Stimulated activated effector memory CD8-positive, alpha-beta T cell treated with anti-CD3 and anti-CD28 coated beads, Interleukin-12 subunit alpha, Interleukin-12 subunit beta, amount 100 ng/mL, for 72 hours (primary cell): ENCODE measurements around the gene FAM180A.
A peak's percentile ranks its signal among the peaks of the same experiment; 100 is the strongest.

Experiments used
- ATAC-seq: fragments of 150-1000 bp; cut with Tn5 transposase; 2 replicates; pipeline ENCODE4 v1.10.0; 2021
- DNase-seq, 2 donors: peaks; one replicate each; pipeline ENCODE4 v3.0.0; 2021 to 2022; ENCODE audit warnings: low spot score in 2 of 2
- H3K27ac Mint-ChIP-seq: one replicate; pipeline ENCODE4 v1.8.0; 2022; ENCODE audit warnings: mild to moderate bottlenecking, mixed read lengths
- H3K36me3 Mint-ChIP-seq: one replicate; pipeline ENCODE4 v1.8.0; 2022; ENCODE audit warnings: mild to moderate bottlenecking, mixed read lengths
- H3K4me1 Mint-ChIP-seq: one replicate; pipeline ENCODE4 v1.8.0; 2022; ENCODE audit warnings: mixed read lengths
- H3K4me3 Mint-ChIP-seq: one replicate; pipeline ENCODE4 v1.8.0; 2022; ENCODE audit warnings: mild to moderate bottlenecking, mixed read lengths
- H3K9me3 Mint-ChIP-seq: one replicate; pipeline ENCODE4 v1.8.0; 2022; ENCODE audit warnings: mixed read lengths

FAM180A gene

GRCh38 chr7:135748770-135749169 lies at the start of gene FAM180A:
TSS of gene FAM180A (minus strand) at chr7:135748813. CDS start at chr7:135748580, 233 bp downstream.
- no peaks in the 10 kb centered on the region for H3K4me1 Mint-ChIP-seq
- no peak for DNase-seq
- no peak within 1 kb of the TSS for H3K27ac Mint-ChIP-seq
- H3K4me3 Mint-ChIP-seq = no peak within 1 kb of the TSS
- ATAC-seq = peak; percentile 6
- H3K36me3 Mint-ChIP-seq = no peaks in the 10 kb centered on the region
- no peaks in the 10 kb centered on the region for H3K9me3 Mint-ChIP-seq

DNA sequence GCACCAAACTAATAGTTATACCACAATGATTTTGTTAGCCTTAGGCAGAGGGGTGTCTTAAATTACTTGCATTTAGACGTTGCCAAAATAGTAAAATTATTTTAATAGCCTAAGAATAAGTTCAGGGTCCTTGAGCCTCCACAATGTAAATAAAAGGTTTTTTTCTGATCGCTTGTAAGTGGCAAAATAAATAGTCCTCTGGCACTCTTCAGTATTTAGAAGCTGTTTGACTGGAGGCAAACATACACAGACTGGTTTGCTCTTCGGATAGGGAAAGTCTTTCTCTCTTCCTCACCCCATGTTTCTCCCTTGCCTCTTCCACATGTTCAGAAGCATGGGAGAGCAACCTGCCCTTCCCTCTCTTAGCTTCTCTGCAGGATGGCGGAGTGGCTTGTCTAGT lies 49.5 kb upstream of the FAM180A start:
- Mint-ChIP-seq H3K4me1 (peaks cover 30% of the 10 kb centered on the region), H3K9me3 (no peaks in the 10 kb centered on the region), H3K4me3 (no peak overlapping the region), H3K27ac (no peak overlapping the region), H3K36me3 (no peaks in the 10 kb centered on the region)
- no peak for DNase-seq
- no peak for ATAC-seq

GRCh38 chr7:135795846-135796570 lies 47.4 kb upstream of the FAM180A start:
- H3K36me3 Mint-ChIP-seq = no peaks in the 10 kb centered on the region
- no peak overlapping the region for H3K4me3 Mint-ChIP-seq
- no peaks in the 10 kb centered on the region for H3K9me3 Mint-ChIP-seq
- no peak overlapping the region for H3K27ac Mint-ChIP-seq
- ATAC-seq (no peak), DNase-seq (no peak)
- H3K4me1 Mint-ChIP-seq = peaks cover 16% of the 10 kb centered on the region

GRCh38 chr7:135793841-135794240 lies 45.2 kb upstream of the FAM180A start:
- ATAC-seq (no peak), DNase-seq (no peak)
- Mint-ChIP-seq H3K4me1 (peaks cover 11% of the 10 kb centered on the region), H3K27ac (no peak overlapping the region), H3K36me3 (no peaks in the 10 kb centered on the region), H3K9me3 (no peaks in the 10 kb centered on the region), H3K4me3 (no peak overlapping the region)

- ATAC-seq = no peak
- H3K27ac Mint-ChIP-seq = no peak overlapping the region
- DNase-seq = no peak
- no peak overlapping the region for H3K4me3 Mint-ChIP-seq
- H3K4me1 Mint-ChIP-seq = peaks cover 11% of the 10 kb centered on the region
- no peaks in the 10 kb centered on the region for H3K36me3 Mint-ChIP-seq
- H3K9me3 Mint-ChIP-seq = no peaks in the 10 kb centered on the region
Observed at GRCh38 chr7:135792866-135793265, 44.3 kb upstream of the FAM180A start.

DNA sequence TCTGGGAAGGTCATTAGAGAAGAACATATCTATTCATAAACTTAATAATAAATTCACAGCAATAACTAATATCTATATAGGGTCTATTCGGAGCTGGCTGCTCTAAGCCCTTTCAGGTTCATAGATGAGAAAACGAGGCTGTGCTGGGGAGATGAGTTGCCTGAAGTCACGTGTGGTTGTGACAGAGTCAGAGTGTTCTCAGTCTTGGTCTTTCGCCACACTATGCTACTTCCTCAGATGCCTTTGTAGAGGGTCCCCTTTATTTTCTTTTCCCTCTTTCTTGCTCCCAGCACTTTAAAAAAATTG lies 43.7 kb upstream of the FAM180A start:
- no peaks in the 10 kb centered on the region for H3K36me3 Mint-ChIP-seq
- ATAC-seq (no peak), DNase-seq (no peak)
- no peak overlapping the region for H3K4me3 Mint-ChIP-seq
- H3K4me1 Mint-ChIP-seq = peaks cover 7% of the 10 kb centered on the region
- no peak overlapping the region for H3K27ac Mint-ChIP-seq
- H3K9me3 Mint-ChIP-seq = no peaks in the 10 kb centered on the region

DNA sequence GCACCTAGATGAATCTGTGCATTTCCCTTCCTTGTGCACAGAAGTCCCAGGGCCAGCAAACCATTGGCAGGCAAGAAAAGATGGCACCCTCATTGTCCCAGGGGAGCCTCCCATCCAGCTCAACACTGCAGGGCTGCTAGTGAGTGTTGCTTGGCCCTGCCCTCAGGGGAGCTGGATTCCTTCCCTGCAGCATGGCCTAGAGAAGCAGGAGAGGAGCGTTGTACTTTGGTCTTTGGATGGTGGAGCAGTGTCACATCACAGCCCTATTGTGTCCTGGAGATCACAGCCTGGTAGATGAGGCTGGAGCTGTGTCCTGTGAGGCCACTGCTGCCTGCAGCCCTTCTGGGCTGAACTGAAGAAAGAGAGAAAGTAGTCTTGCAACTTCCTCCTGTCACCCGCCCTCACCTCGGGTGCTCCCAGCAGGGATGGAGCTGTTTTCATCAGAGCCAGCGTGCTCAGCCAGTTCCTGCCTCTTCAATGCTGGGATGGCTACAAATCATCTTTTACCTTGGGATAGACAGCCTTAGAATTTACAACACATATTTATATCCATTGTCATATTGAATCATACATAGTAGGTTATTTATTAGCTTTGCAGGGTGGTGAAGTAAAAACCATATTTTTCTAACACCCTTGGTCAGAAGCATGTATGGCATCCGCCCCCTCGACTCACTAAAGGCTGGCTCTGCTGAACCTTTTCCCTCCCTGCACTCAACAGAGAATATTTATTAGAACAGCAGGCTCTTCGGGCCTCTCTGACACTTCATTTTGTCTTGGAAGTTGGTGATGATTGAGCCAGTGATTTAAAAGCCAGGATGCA lies 43.1 kb upstream of the FAM180A start:
- H3K4me3 Mint-ChIP-seq = no peak overlapping the region
- H3K9me3 Mint-ChIP-seq = no peaks in the 10 kb centered on the region
- H3K27ac Mint-ChIP-seq = no peak overlapping the region
- DNase-seq = no peak
- H3K4me1 Mint-ChIP-seq = peaks cover 1% of the 10 kb centered on the region
- no peak for ATAC-seq
- H3K36me3 Mint-ChIP-seq = no peaks in the 10 kb centered on the region

DNA sequence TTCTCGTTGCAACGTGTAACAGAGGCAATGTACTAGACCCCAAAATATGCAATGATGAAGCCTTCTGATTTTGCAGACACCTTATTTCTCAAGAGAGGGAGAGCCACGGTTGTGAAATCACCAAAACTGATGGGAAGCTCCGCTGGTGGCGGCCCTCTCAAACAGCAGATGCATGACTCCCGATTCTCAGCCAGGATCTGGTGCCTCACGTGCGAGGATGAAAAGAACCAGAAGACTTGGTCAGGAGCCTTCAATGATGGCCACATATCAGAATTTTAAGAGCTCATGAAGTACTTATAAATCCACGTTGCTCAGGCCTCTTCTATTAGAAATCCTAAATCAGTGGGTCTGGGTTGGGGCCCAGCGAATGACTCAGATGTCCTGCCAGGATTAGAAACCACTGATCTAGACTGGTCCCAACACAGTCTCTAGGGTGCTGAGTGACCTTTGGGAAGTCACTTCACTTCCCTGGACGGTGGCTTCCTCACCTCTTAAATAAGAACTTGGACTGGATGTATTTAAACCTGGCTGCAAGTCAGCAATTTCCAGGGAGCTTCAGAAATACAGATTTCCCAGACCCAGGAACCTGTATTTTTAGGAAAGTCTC lies 41.9 kb upstream of the FAM180A start:
- Mint-ChIP-seq H3K4me3 (no peak overlapping the region), H3K9me3 (no peaks in the 10 kb centered on the region), H3K27ac (no peak overlapping the region), H3K36me3 (no peaks in the 10 kb centered on the region), H3K4me1 (no peaks in the 10 kb centered on the region)
- ATAC-seq (no peak), DNase-seq (no peak)

- no peaks in the 10 kb centered on the region for H3K4me1 Mint-ChIP-seq
- no peak overlapping the region for H3K4me3 Mint-ChIP-seq
- H3K27ac Mint-ChIP-seq = no peak overlapping the region
- no peaks in the 10 kb centered on the region for H3K9me3 Mint-ChIP-seq
- no peaks in the 10 kb centered on the region for H3K36me3 Mint-ChIP-seq
- ATAC-seq (no peak), DNase-seq (no peak)
Observed at GRCh38 chr7:135789956-135790355, 41.3 kb upstream of the FAM180A start.

DNA sequence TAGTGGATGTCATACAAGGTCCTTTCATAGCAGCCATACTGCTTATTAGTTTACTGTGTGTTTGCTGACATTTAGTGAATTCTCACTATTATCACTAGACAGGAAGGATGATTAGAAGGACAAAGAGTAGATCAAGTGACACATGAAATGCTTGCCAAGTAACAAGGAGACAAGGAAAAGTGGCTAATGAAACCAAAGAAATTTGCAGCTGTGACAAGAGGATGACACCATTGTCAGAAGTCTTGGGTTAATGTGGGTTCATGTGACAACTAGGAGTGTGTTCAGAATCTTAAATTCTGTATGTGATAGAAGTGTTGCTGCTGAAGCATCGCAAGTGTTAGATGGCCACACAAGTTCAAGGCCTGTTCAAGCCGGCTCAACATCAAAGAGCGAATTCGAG lies 40.8 kb upstream of the FAM180A start:
- DNase-seq (no peak), ATAC-seq (no peak)
- no peak overlapping the region for H3K4me3 Mint-ChIP-seq
- H3K4me1 Mint-ChIP-seq = no peaks in the 10 kb centered on the region
- H3K27ac Mint-ChIP-seq = no peak overlapping the region
- H3K9me3 Mint-ChIP-seq = no peaks in the 10 kb centered on the region
- no peaks in the 10 kb centered on the region for H3K36me3 Mint-ChIP-seq

DNA sequence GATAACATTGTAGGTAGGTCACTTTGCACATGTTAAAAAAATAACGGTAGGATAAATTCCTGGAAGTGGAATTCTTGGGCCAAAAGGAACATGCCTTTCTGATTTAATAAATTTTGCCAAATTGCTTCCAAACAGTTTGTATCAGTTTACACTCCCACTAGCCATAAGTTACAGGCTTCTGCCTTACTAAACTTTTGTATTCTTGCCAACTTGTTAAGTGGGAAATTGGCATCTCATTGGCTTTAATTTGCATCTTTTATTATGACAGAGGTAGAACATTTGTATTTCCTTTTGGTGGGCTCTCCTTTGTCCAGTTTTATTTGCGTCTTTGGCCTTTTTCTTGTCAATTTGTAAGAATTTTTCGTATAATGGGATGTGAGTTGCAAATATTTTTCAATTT lies 38.3 kb upstream of the FAM180A start:
- Mint-ChIP-seq H3K36me3 (no peaks in the 10 kb centered on the region), H3K9me3 (no peaks in the 10 kb centered on the region), H3K4me1 (peaks cover 6% of the 10 kb centered on the region), H3K4me3 (no peak overlapping the region), H3K27ac (no peak overlapping the region)
- no peak for DNase-seq
- ATAC-seq = no peak

- H3K4me3 Mint-ChIP-seq = no peak overlapping the region
- ATAC-seq = no peak
Observed at GRCh38 chr7:135785065-135785464, 36.5 kb upstream of the FAM180A start.

DNA sequence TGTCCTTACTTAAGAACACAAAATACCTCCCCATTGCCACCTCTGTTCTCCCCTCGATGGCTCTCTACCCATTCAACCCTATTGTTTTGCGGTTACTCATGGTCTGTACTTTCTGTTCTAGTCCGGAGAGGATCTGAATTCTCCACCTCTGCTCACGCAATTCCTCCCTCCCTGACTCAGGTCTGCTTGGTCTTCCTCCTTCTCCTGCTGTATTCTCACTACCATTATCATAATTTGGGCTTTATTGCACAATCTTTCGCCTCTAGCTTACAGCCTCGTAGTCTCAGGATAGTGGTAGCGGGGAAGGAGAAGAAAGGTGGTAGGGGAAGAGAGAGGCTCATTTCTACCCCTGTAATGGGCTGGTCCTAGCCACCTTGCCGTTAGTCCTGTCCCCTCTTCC lies 35.4 kb upstream of the FAM180A start:
- ATAC-seq (peak; percentile 21), DNase-seq (no peak)
- H3K36me3 Mint-ChIP-seq = no peaks in the 10 kb centered on the region
- H3K9me3 Mint-ChIP-seq = no peaks in the 10 kb centered on the region
- peaks cover 6% of the 10 kb centered on the region for H3K4me1 Mint-ChIP-seq
- H3K4me3 Mint-ChIP-seq = no peak overlapping the region
- no peak overlapping the region for H3K27ac Mint-ChIP-seq

More at GRCh38 chr7:135785065-135785464, 36.5 kb upstream of the FAM180A start:
- peaks cover 6% of the 10 kb centered on the region for H3K4me1 Mint-ChIP-seq
- H3K9me3 Mint-ChIP-seq = no peaks in the 10 kb centered on the region
- H3K27ac Mint-ChIP-seq = no peak overlapping the region
- no peaks in the 10 kb centered on the region for H3K36me3 Mint-ChIP-seq
- DNase-seq = no peak

- Mint-ChIP-seq H3K27ac (no peak overlapping the region), H3K4me3 (no peak overlapping the region)
- no peak for ATAC-seq
Observed at GRCh38 chr7:135782801-135783200, 34.2 kb upstream of the FAM180A start.

DNA sequence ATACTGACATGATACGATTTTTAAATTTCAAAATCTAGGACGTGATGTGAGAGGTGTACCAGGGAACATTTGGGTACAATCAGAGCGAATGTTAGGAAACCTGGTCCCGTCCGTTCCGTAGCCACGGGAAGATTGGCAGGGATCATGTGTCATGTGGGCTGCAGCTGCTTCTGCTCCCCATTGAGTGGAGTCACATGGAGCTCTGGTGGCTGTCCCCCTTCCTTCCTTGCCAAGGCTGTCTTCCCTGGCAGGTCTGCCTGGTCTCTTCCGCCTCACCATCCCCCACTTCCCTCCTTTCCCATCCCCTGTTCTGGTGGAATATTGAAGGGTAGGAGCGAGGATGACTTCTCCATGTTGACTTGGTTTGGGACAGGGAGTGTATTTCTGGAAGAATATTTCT lies 33.8 kb upstream of the FAM180A start:
- Mint-ChIP-seq H3K4me1 (peaks cover 6% of the 10 kb centered on the region), H3K4me3 (no peak overlapping the region), H3K36me3 (no peaks in the 10 kb centered on the region), H3K9me3 (no peaks in the 10 kb centered on the region), H3K27ac (no peak overlapping the region)
- DNase-seq = no peak
- no peak for ATAC-seq

More at GRCh38 chr7:135782801-135783200, 34.2 kb upstream of the FAM180A start:
- Mint-ChIP-seq H3K4me1 (peaks cover 6% of the 10 kb centered on the region), H3K9me3 (no peaks in the 10 kb centered on the region), H3K36me3 (no peaks in the 10 kb centered on the region)
- no peak for DNase-seq
